PFSK-1 (cell line): ENCODE measurements around the gene KCNQ4.

ENCODE experiments used
- FOXP2 ChIP-seq: optimal IDR thresholded peaks from 2 replicates; pipeline ENCODE3; 2011; ENCODE audit warnings: borderline replicate concordance, control low read depth, inconsistent platforms; ENCODE audit not compliant: insufficient read depth; ENCODE audit errors: extremely low read length, extremely low read depth
- POLR2AphosphoS5 ChIP-seq: IDR thresholded peaks from 2 replicates; pipeline ENCODE4 v1.6.1; 2012; ENCODE audit warnings: low read depth, mild to moderate bottlenecking, control low read depth, low read length, moderate library complexity
- SIN3A ChIP-seq: IDR thresholded peaks from 2 replicates; pipeline ENCODE4 v1.6.1; 2012; ENCODE audit warnings: mild to moderate bottlenecking, low read length, moderate library complexity, borderline replicate concordance; ENCODE audit not compliant: insufficient read depth
- TAF1 ChIP-seq: IDR thresholded peaks from 2 replicates; pipeline ENCODE4 v1.6.1; 2012; ENCODE audit warnings: low read length, control low read depth, borderline replicate concordance; ENCODE audit not compliant: insufficient read depth
- TF ChIP-seq, protein P1 (sequence below), 2 experiments: IDR thresholded peaks; 2 replicates each; pipeline versions ENCODE4 v1.6.1 to v1.8.0; 2011 to 2012; ENCODE audit warnings: low read depth in 2 of 2, low read length in 2 of 2, control low read depth in 1 of 2, inconsistent platforms in 1 of 2, mild to moderate bottlenecking in 1 of 2, moderate library complexity in 1 of 2; ENCODE audit not compliant: insufficient read depth in 1 of 2

Gene KCNQ4

DNA sequence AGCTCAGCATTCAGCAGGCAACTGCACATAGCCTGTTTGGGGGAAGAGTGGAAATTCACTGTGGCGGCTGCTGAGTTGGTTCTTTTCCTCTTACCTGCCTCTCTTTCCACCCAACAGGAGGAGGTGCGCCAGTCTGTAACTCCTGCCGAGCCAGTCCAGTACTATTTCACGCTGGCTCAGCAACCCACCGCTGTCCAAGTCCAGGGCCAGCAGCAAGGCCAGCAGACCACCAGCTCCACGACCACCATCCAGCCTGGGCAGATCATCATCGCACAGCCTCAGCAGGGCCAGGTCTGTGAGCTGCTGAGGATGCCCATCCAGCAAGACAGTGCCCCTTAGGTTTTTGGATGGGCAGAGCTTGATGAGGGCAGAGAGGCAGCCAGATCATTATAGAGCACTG lies 25.6 kb upstream of the KCNQ4 start:
- TF ChIP-seq, protein P1, sequence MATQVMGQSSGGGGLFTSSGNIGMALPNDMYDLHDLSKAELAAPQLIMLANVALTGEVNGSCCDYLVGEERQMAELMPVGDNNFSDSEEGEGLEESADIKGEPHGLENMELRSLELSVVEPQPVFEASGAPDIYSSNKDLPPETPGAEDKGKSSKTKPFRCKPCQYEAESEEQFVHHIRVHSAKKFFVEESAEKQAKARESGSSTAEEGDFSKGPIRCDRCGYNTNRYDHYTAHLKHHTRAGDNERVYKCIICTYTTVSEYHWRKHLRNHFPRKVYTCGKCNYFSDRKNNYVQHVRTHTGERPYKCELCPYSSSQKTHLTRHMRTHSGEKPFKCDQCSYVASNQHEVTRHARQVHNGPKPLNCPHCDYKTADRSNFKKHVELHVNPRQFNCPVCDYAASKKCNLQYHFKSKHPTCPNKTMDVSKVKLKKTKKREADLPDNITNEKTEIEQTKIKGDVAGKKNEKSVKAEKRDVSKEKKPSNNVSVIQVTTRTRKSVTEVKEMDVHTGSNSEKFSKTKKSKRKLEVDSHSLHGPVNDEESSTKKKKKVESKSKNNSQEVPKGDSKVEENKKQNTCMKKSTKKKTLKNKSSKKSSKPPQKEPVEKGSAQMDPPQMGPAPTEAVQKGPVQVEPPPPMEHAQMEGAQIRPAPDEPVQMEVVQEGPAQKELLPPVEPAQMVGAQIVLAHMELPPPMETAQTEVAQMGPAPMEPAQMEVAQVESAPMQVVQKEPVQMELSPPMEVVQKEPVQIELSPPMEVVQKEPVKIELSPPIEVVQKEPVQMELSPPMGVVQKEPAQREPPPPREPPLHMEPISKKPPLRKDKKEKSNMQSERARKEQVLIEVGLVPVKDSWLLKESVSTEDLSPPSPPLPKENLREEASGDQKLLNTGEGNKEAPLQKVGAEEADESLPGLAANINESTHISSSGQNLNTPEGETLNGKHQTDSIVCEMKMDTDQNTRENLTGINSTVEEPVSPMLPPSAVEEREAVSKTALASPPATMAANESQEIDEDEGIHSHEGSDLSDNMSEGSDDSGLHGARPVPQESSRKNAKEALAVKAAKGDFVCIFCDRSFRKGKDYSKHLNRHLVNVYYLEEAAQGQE (IDR thresholded peaks at IDR 0.05; ENCODE audit: insufficient read depth in 1 of 2, low read depth in 2 of 2, low read length in 2 of 2) = no peak
- TF ChIP-seq TAF1 (no peak), FOXP2 (no peak), SIN3A (no peak), POLR2AphosphoS5 (no peak)

DNA sequence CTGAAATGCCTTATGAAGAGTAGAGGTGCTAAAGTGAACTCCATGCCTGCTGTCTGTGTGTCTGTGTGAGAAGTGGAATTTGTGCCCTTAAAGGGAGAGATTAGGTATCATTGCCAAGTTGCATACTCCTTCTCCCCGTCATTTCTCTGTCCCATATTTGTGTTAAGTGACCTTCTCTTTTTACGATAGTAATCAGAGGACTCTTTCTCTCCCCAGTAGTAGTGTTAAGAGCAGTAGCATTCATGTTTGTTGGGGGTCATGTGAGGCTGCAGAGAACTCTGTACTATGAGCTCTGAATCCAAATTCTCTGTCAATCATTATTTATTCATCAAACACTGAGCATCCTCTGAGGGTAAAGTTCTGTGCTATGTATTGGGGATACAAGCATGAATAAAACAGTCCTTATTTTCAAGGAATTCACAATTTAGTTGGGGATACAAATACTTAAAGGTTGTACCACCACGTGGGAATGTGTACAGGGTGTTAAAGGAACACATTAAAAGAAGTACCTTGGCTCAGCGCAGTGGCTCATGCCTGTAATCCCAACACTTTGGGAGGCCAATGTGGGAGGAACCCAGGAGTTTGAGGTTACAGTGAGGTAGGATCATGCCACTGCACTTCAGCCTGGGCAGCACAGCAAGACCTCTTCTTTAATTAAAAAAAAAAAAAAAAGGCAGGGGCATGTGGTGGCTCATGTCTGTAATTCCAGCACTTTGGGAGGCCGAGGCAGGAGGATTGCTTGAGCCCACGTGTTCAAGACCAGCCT lies 24.8 kb upstream of the KCNQ4 start:
- no peak for TF ChIP-seq SIN3A
- no peak for TF ChIP-seq TAF1
- TF ChIP-seq, protein P1 (IDR thresholded peaks at IDR 0.05; ENCODE audit: insufficient read depth in 1 of 2, low read depth in 2 of 2, low read length in 2 of 2) = no peak
- TF ChIP-seq FOXP2 = no peak
- TF ChIP-seq POLR2AphosphoS5 = no peak

DNA sequence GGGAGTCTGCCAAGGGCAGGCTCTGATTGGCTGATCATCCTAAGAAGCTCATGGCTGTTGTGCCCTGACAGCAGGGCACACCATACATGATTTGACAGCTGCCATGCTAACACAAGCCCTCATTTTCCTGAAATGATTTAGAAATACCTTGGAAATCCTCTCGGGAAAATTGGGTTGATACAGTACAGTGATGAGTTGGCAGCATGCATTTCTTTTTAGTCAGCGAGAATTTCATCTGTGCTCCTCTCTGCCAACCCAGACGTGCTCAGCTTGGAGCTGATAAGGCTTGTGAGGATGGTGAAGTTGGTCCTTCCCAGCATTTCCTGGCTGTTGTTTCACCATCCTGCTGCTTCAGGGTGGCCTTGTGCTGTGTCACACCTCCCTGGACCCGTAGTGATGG lies 22.6 kb upstream of the KCNQ4 start:
- TF ChIP-seq, protein P1 (IDR thresholded peaks at IDR 0.05; ENCODE audit: insufficient read depth in 1 of 2, low read depth in 2 of 2, low read length in 2 of 2) = no peak
- TF ChIP-seq FOXP2 = no peak

DNA sequence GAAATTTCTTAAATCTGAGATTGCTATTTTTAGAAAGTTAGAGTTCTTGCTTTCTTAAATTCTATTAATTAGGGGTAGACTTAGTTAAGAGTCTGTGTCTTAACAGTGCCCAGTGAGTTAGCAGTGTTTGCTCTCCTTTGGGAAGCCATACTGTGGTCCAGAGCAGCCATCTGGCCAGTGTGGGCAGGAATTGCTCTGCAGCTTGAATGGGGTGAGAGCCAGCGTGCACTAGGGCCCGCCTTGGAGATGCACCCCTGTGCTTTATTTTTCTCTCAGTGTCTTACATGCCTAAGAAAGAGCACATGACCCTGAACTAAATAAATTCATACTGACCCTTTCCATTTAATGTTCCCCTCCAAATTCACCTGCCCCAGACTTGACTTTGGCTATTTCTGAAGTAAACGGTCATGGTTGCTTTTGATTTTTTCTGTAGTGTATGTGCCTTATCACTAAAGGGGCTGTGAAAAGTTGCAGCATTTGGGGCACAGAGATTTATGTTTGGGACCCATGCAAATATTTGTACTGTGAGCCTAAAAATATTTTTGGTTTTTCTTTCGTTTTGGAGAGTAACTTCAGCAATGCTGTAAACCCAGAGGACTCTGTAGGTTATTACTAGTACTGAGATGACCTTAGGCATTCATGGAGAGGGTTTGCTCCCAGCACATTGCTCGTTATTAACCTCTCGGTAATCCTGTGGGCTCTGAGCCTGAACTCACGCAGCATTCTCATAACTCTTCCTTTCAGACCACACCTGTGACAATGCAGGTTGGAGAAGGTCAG lies 21.3 kb upstream of the KCNQ4 start:
- TF ChIP-seq POLR2AphosphoS5 (no peak), FOXP2 (no peak)

DNA sequence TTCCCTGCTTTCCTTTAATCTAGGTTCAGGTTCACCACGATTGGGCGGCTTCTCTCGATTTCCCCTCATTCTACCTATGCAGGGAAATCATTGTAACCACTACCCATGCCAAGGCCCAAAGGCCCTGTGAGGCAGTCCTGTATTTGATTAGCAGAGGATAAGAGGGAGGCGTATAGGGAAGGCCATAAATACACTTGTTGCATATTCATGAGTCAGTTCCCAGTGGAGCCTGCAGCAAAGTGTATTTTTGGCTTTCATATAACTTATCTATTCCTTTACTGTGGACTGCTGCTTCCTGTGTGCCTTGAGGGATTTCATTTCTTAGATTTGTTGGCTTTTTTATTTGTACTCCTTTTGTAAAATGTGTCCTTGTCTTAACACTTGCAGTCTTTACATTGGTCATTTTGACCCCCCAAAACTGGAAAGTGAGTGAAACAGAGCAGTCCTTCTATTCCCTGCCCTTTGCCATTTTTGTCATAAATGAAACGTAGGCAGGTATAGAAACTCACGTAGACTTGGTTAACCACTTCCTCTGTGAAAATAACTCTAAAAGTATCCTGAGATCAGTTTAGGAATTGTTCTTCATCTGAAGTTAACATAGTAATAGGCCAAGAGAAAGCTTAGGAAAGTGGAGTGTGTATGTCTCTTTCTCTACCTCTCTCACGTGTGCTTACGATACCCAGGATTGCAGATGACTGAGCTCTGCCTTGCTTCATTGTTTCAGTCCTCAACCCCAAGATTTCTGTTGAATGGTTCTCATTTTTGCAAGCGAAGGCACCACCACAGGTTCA lies 19.6 kb upstream of the KCNQ4 start:
- no peak for TF ChIP-seq FOXP2
- TF ChIP-seq SIN3A = no peak
- TF ChIP-seq POLR2AphosphoS5 = no peak

DNA sequence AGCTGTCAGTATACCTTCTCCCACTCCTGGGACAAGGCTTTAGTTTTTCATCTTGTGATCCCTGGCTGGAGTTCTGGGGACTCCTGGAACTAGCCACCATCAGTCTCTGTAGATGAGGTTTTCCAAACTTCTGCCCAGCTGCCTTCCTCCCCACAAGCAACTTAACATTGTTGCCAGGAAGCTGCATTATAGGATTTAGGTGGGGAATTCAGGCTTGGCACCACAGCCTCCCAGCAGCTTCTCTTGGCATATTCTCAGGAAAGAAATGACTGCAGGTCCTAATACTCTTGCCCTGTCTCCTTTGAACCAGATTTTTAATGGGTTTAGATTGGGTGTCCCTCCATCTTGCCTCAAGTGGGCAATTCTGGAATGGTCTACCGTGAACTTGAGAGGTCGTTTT lies 18.6 kb upstream of the KCNQ4 start:
- TF ChIP-seq SIN3A (no peak), FOXP2 (no peak), POLR2AphosphoS5 (no peak), TAF1 (no peak)
- TF ChIP-seq, protein P1 (IDR thresholded peaks at IDR 0.05; ENCODE audit: insufficient read depth in 1 of 2, low read depth in 2 of 2, low read length in 2 of 2) = no peak
